Measurements from ENCODE around the gene BCL3. TPM values are rescaled to one million over a fixed set of nuclear protein-coding genes. Genes with fewer than 3 reads are reported as not detected.
"Not testable (repeated sequence)": the region's sequence is repeated elsewhere in the genome, so short reads cannot be mapped to it uniquely, and the experiment has no call there.

The BCL3 gene
- total RNA-seq, 1 experiment from 2014 or later: 37.9 TPM

GRCh38 chr19:44707794-44708193 lies 40.7 kb upstream of the BCL3 start:
- H3K36me3 ChIP-seq (ENCODE audit: control insufficient read depth in 1 of 2, insufficient read depth in 2 of 2, low read length in 2 of 2): no peaks in the 10 kb centered on the region
- DNase-seq (ENCODE audit: low read depth, low spot score) (no peak), ATAC-seq (no peak)
- H3K4me1 ChIP-seq (ENCODE audit: control insufficient read depth in 1 of 2, insufficient read depth in 2 of 2, low read length in 2 of 2): no peaks in the 10 kb centered on the region
- no peaks in the 10 kb centered on the region for H3K9me3 ChIP-seq (ENCODE audit: control insufficient read depth in 1 of 2, insufficient read depth in 1 of 2, low read depth in 1 of 2, low read length in 2 of 2)
- no peak overlapping the region for H2AFZ ChIP-seq (ENCODE audit: low read depth, low read length, poor library complexity, severe bottlenecking)
- H3K9ac ChIP-seq (ENCODE audit: low read length): no peak overlapping the region
- no peak overlapping the region for H3K4me2 ChIP-seq (ENCODE audit: low read length)
- H3K4me3 ChIP-seq (replicated peaks in 1 of 2; ENCODE audit: low read depth in 1 of 2, low read length in 2 of 2): no peak overlapping the region
- no TSS peak for BruUV-seq (replicated peaks)
- ChIA-PET POLR2A (no interaction called here), CTCF (no interaction called here), RAD21 (ENCODE audit: low non-redundant PET in 1 of 2, low total read pairs in 2 of 2, uncharacterized antibody in 2 of 2, unreplicated experiment in 2 of 2) (no interaction called here)
- no peaks in the 10 kb centered on the region for H3K79me2 ChIP-seq (ENCODE audit: insufficient read depth, low read length)
- no peaks in the 10 kb centered on the region for H4K20me1 ChIP-seq (ENCODE audit: insufficient read depth)
- H3K27me3 ChIP-seq (ENCODE audit: insufficient read depth, low read length): no peaks in the 10 kb centered on the region
- intact Hi-C loops (cut with micrococcal nuclease): no loop called here
- no peaks in the 10 kb centered on the region for H3K9me2 ChIP-seq (ENCODE audit: insufficient read depth)
- TF ChIP-seq EZH2 (IDR thresholded peaks at IDR 0.05): no peak
- TF ChIP-seq POLR2AphosphoS5 (IDR thresholded peaks at IDR 0.05; ENCODE audit: low read depth, low read length): no peak
- no peak for TF ChIP-seq CBX3 (IDR thresholded peaks at IDR 0.05; ENCODE audit: low read depth)
- TF ChIP-seq ZNF274 (IDR thresholded peaks at IDR 0.05; ENCODE audit: low read depth, low read length): no peak
- TF ChIP-seq POLR2A (IDR thresholded peaks at IDR 0.05; ENCODE audit: borderline replicate concordance, extremely low read depth, insufficient read depth, insufficient read length): no peak
- H3K27ac ChIP-seq (ENCODE audit: low read depth, low read length): no peak overlapping the region

GRCh38 chr19:44708940-44709339 lies 39.6 kb upstream of the BCL3 start:
- Histone ChIP-seq H2AFZ (ENCODE audit: low read depth, low read length, poor library complexity, severe bottlenecking) (no peak overlapping the region), H3K36me3 (ENCODE audit: control insufficient read depth in 1 of 2, insufficient read depth in 2 of 2, low read length in 2 of 2) (no peaks in the 10 kb centered on the region), H3K9ac (ENCODE audit: low read length) (no peak overlapping the region), H3K4me2 (ENCODE audit: low read length) (no peak overlapping the region), H3K79me2 (ENCODE audit: insufficient read depth, low read length) (no peaks in the 10 kb centered on the region), H3K9me2 (ENCODE audit: insufficient read depth) (no peaks in the 10 kb centered on the region), H4K20me1 (ENCODE audit: insufficient read depth) (no peaks in the 10 kb centered on the region), H3K4me1 (ENCODE audit: control insufficient read depth in 1 of 2, insufficient read depth in 2 of 2, low read length in 2 of 2) (no peaks in the 10 kb centered on the region; a peak in 1 of 4 replicates), H3K27me3 (ENCODE audit: insufficient read depth, low read length) (no peaks in the 10 kb centered on the region), H3K27ac (ENCODE audit: low read depth, low read length) (no peak overlapping the region), H3K9me3 (ENCODE audit: control insufficient read depth in 1 of 2, insufficient read depth in 1 of 2, low read depth in 1 of 2, low read length in 2 of 2) (no peaks in the 10 kb centered on the region), H3K4me3 (replicated peaks in 1 of 2; ENCODE audit: low read depth in 1 of 2, low read length in 2 of 2) (no peak overlapping the region)
- ChIA-PET CTCF (no interaction called here), RAD21 (ENCODE audit: low non-redundant PET in 1 of 2, low total read pairs in 2 of 2, uncharacterized antibody in 2 of 2, unreplicated experiment in 2 of 2) (no interaction called here), POLR2A (no interaction called here)
- DNase-seq (ENCODE audit: low read depth, low spot score) (no peak), ATAC-seq (no peak)
- TF ChIP-seq FOSL1 (IDR thresholded peaks at IDR 0.05; ENCODE audit: low read depth) (no peak), EGR1 (IDR thresholded peaks at IDR 0.05; ENCODE audit: low read depth) (no peak), MAX (IDR thresholded peaks at IDR 0.05) (no peak), ZFX (IDR thresholded peaks at IDR 0.05) (no peak), EZH2 (IDR thresholded peaks at IDR 0.05) (no peak), POLR2AphosphoS5 (IDR thresholded peaks at IDR 0.05; ENCODE audit: low read depth, low read length) (no peak), TCF7L2 (IDR thresholded peaks at IDR 0.05; ENCODE audit: borderline replicate concordance, extremely low read depth, insufficient read depth, insufficient read length) (no peak), EZH2phosphoT487 (IDR thresholded peaks at IDR 0.05; ENCODE audit: borderline replicate concordance) (no peak), JUND (IDR thresholded peaks at IDR 0.05) (no peak), SIN3A (IDR thresholded peaks at IDR 0.05; ENCODE audit: low read depth) (no peak)
- intact Hi-C loops (cut with micrococcal nuclease): no loop called here
- no TSS peak for BruUV-seq (replicated peaks)

GRCh38 chr19:44709434-44710266 lies 38.9 kb upstream of the BCL3 start:
- H3K27ac ChIP-seq (ENCODE audit: low read depth, low read length); H2AFZ ChIP-seq (ENCODE audit: low read depth, low read length, poor library complexity, severe bottlenecking); BruUV-seq (replicated peaks); H3K36me3 ChIP-seq (ENCODE audit: control insufficient read depth in 1 of 2, insufficient read depth in 2 of 2, low read length in 2 of 2); H3K79me2 ChIP-seq (ENCODE audit: insufficient read depth, low read length); H3K4me3 ChIP-seq (replicated peaks in 1 of 2; ENCODE audit: low read depth in 1 of 2, low read length in 2 of 2); H3K9me2 ChIP-seq (ENCODE audit: insufficient read depth); intact Hi-C loops (cut with micrococcal nuclease); H3K27me3 ChIP-seq (ENCODE audit: insufficient read depth, low read length); H3K9me3 ChIP-seq (ENCODE audit: control insufficient read depth in 1 of 2, insufficient read depth in 1 of 2, low read depth in 1 of 2, low read length in 2 of 2); POLR2A ChIA-PET; H3K4me2 ChIP-seq (ENCODE audit: low read length); H3K4me1 ChIP-seq (ENCODE audit: control insufficient read depth in 1 of 2, insufficient read depth in 2 of 2, low read length in 2 of 2); H4K20me1 ChIP-seq (ENCODE audit: insufficient read depth); RAD21 ChIA-PET (ENCODE audit: low non-redundant PET in 1 of 2, low total read pairs in 2 of 2, uncharacterized antibody in 2 of 2, unreplicated experiment in 2 of 2); DNase-seq (ENCODE audit: low read depth, low spot score); ATAC-seq; H3K9ac ChIP-seq (ENCODE audit: low read length); CTCF ChIA-PET: not testable (repeated sequence)
